Measurements from ENCODE around the gene PLA2G5.

PLA2G5 gene

GRCh38 chr1:20075345-20075744 is 5.4 kb downstream of the PLA2G5 start:
- no peaks in the 10 kb centered on the region for H3K4me1 ChIP-seq (ENCODE audit: insufficient read depth, low read length)
- no peaks in the 10 kb centered on the region; the same call in 1 of the 2 replicates for H3K36me3 ChIP-seq (ENCODE audit: insufficient read depth, low read length)
- no peaks in the 10 kb centered on the region for H3K9me3 ChIP-seq (ENCODE audit: control insufficient read depth, insufficient read depth, low read length)
- no peak overlapping the region for H3K9ac ChIP-seq (ENCODE audit: low read depth, low read length)

- Histone ChIP-seq H3K4me1 (ENCODE audit: insufficient read depth, low read length) (no peaks in the 10 kb centered on the region), H3K36me3 (ENCODE audit: insufficient read depth, low read length) (no peaks in the 10 kb centered on the region), H3K9me3 (ENCODE audit: control insufficient read depth, insufficient read depth, low read length) (no peaks in the 10 kb centered on the region), H3K9ac (ENCODE audit: low read depth, low read length) (no peak overlapping the region)
These were observed 6.2 kb downstream of the PLA2G5 start for GRCh38 chr1:20076223-20076622.

DNA sequence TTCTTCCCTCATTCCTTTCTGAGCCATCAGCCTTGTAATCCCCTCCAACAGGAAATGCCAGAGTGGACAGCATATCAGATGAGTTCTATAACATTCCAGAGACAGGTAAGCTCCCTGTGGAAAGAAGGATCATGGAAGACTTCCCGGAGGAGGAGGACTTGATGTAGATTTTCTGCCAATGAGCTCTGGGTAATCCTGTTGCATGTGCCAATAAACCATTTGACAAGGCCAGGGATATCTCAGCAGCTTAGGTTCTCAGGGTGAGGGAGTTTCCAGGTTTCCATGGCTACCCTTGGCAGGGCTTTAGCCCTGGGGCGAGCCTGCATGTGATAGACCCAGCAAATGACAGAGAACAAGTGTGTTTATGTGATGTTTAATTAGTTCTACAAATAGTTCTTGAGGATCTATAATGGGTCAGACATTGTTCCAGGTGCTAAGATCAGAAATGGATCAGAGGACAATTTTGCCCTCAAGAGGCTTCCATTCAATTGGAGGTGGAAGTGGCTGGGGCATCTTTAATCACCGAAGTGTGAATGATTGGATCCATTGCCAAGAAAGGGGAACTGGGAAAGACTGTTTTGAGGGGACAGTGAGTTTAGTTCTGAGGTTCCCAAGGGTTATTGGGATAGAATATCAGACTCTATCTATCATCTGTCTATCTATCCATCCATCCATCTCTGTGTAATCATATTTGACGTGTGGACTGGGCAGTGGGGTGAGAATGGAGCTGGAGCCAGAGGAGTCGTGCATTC is 6.9 kb downstream of the PLA2G5 start:
- Histone ChIP-seq H3K9me3 (ENCODE audit: control insufficient read depth, insufficient read depth, low read length) (no peaks in the 10 kb centered on the region), H3K4me1 (ENCODE audit: insufficient read depth, low read length) (no peaks in the 10 kb centered on the region), H3K9ac (ENCODE audit: low read depth, low read length) (no peak overlapping the region), H3K36me3 (ENCODE audit: insufficient read depth, low read length) (no peaks in the 10 kb centered on the region)

DNA sequence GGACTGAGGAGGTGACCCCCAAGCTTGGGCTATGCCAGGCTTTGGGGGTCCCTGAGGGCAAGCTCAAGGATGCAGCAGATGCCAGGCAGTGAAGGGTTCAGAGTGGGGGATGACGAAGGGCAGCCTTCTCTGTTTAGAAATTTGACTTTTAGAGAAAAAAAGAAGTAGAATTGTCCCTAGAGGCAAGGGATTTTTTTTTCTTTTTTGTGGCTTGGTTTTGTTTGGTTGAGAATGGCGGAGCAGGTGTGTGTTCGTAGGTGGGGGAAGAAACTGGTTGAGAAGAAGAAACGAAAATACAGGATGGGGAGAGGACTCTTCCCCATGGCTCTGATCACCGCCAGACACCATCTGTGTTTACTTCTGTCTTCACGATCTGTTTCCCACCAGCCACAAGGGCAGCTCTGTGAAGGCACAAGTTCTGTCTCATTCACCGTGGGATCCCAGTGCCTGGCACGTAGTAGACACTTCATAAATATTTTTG is 8.2 kb downstream of the PLA2G5 start:
- no peaks in the 10 kb centered on the region for H3K9me3 ChIP-seq (ENCODE audit: control insufficient read depth, insufficient read depth, low read length)
- H3K4me1 ChIP-seq (ENCODE audit: insufficient read depth, low read length) = no peaks in the 10 kb centered on the region
- H3K9ac ChIP-seq (ENCODE audit: low read depth, low read length) = no peak overlapping the region
- H3K36me3 ChIP-seq (ENCODE audit: insufficient read depth, low read length) = no peaks in the 10 kb centered on the region

GRCh38 chr1:20078711-20079110 is 8.7 kb downstream of the PLA2G5 start:
- H3K4me1 ChIP-seq (ENCODE audit: insufficient read depth, low read length) = no peaks in the 10 kb centered on the region
- no peak overlapping the region for H3K9ac ChIP-seq (ENCODE audit: low read depth, low read length)
- H3K36me3 ChIP-seq (ENCODE audit: insufficient read depth, low read length) = no peaks in the 10 kb centered on the region
- H3K9me3 ChIP-seq (ENCODE audit: control insufficient read depth, insufficient read depth, low read length) = no peaks in the 10 kb centered on the region

- Histone ChIP-seq H3K4me1 (ENCODE audit: insufficient read depth, low read length) (no peaks in the 10 kb centered on the region), H3K36me3 (ENCODE audit: insufficient read depth, low read length) (no peaks in the 10 kb centered on the region), H3K9me3 (ENCODE audit: control insufficient read depth, insufficient read depth, low read length) (no peaks in the 10 kb centered on the region), H3K9ac (ENCODE audit: low read depth, low read length) (no peak overlapping the region)
These were observed 9.8 kb downstream of the PLA2G5 start for GRCh38 chr1:20079661-20080305.

GRCh38 chr1:20080441-20081352 is 10.7 kb downstream of the PLA2G5 start:
- Histone ChIP-seq H3K36me3 (ENCODE audit: insufficient read depth, low read length) (no peaks in the 10 kb centered on the region), H3K9me3 (ENCODE audit: control insufficient read depth, insufficient read depth, low read length) (no peaks in the 10 kb centered on the region), H3K9ac (ENCODE audit: low read depth, low read length) (no peak overlapping the region), H3K4me1 (ENCODE audit: insufficient read depth, low read length) (no peaks in the 10 kb centered on the region)

GRCh38 chr1:20081353-20081810 is 11.4 kb downstream of the PLA2G5 start:
- no peaks in the 10 kb centered on the region for H3K36me3 ChIP-seq (ENCODE audit: insufficient read depth, low read length)
- H3K9ac ChIP-seq (ENCODE audit: low read depth, low read length) = no peak overlapping the region
- no peaks in the 10 kb centered on the region for H3K9me3 ChIP-seq (ENCODE audit: control insufficient read depth, insufficient read depth, low read length)
- no peaks in the 10 kb centered on the region for H3K4me1 ChIP-seq (ENCODE audit: insufficient read depth, low read length)

GRCh38 chr1:20082772-20083171 is 12.8 kb downstream of the PLA2G5 start:
- H3K9ac ChIP-seq (ENCODE audit: low read depth, low read length) = no peak overlapping the region
- no peaks in the 10 kb centered on the region for H3K4me1 ChIP-seq (ENCODE audit: insufficient read depth, low read length)
- no peaks in the 10 kb centered on the region for H3K36me3 ChIP-seq (ENCODE audit: insufficient read depth, low read length)
- no peaks in the 10 kb centered on the region for H3K9me3 ChIP-seq (ENCODE audit: control insufficient read depth, insufficient read depth, low read length)

GRCh38 chr1:20083178-20083944 is 13.4 kb downstream of the PLA2G5 start:
- H3K9ac ChIP-seq (ENCODE audit: low read depth, low read length) = no peak overlapping the region
- no peaks in the 10 kb centered on the region for H3K9me3 ChIP-seq (ENCODE audit: control insufficient read depth, insufficient read depth, low read length)
- no peaks in the 10 kb centered on the region for H3K4me1 ChIP-seq (ENCODE audit: insufficient read depth, low read length)
- H3K36me3 ChIP-seq (ENCODE audit: insufficient read depth, low read length) = no peaks in the 10 kb centered on the region

DNA sequence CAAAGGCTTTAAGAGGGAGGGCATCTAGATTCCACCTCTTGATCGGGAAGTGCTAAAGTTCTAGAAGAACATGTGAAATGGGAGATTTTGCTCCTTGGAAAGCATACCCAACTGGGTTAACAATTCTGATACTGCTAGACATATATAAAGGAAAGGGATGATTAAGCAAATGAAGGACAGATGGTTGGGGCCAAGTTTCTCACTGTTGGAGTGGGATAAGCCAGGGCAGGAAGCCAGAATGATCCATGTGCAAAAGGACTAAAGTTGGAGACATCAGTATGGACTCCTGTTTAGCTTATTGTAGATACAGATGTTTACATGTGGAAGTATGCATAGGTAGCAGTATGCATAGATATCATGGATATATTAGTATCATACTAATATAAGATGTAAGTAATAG is 16.8 kb downstream of the PLA2G5 start:
- no peaks in the 10 kb centered on the region for H3K9me3 ChIP-seq (ENCODE audit: control insufficient read depth, insufficient read depth, low read length)
- H3K4me1 ChIP-seq (ENCODE audit: insufficient read depth, low read length) = no peaks in the 10 kb centered on the region
- no peak overlapping the region for H3K9ac ChIP-seq (ENCODE audit: low read depth, low read length)
- H3K36me3 ChIP-seq (ENCODE audit: insufficient read depth, low read length) = no peaks in the 10 kb centered on the region

- Histone ChIP-seq H3K4me1 (ENCODE audit: insufficient read depth, low read length) (no peaks in the 10 kb centered on the region), H3K9me3 (ENCODE audit: control insufficient read depth, insufficient read depth, low read length) (no peaks in the 10 kb centered on the region), H3K36me3 (ENCODE audit: insufficient read depth, low read length) (no peaks in the 10 kb centered on the region), H3K9ac (ENCODE audit: low read depth, low read length) (no peak overlapping the region)
These were observed 17.7 kb downstream of the PLA2G5 start for GRCh38 chr1:20087668-20088067.

GRCh38 chr1:20089328-20090077 is 19.5 kb downstream of the PLA2G5 start:
- H3K9ac ChIP-seq (ENCODE audit: low read depth, low read length) = no peak overlapping the region
- H3K4me1 ChIP-seq (ENCODE audit: insufficient read depth, low read length) = no peaks in the 10 kb centered on the region
- H3K36me3 ChIP-seq (ENCODE audit: insufficient read depth, low read length) = no peaks in the 10 kb centered on the region
- H3K9me3 ChIP-seq (ENCODE audit: control insufficient read depth, insufficient read depth, low read length) = no peaks in the 10 kb centered on the region; the same call in 1 of the 2 replicates

Measured in ES-I3 (cell line).